CD4-positive, alpha-beta memory T cell (primary cell): ENCODE results near the gene CBX8. TPM values are rescaled to one million over a fixed set of nuclear protein-coding genes. Genes with fewer than 3 reads are reported as not detected.
A peak's percentile ranks its signal among the peaks of the same experiment; 100 is the strongest.

Experiments used
- CTCF ChIA-PET: fragments of 350-600 bp; sonication (Branson Sonifier 250); formaldehyde crosslinking; loops from one replicate; lab custom pipeline; 2021; ENCODE audit warnings: inconsistent platforms; ENCODE audit not compliant: partially characterized antibody; lab: Charles Lee
- POLR2A ChIA-PET: fragments of 350-600 bp; sonication (Branson Sonifier 250); formaldehyde crosslinking; loops from one replicate; lab custom pipeline; 2021; ENCODE audit not compliant: partially characterized antibody; lab: Charles Lee
- DNase-seq, 5 donors: peaks; one replicate each; pipeline versions ENCODE4 v3.0.0 to v3.0.0-alpha.2; 2020 to 2022; ENCODE audit warnings: mixed read lengths in 1 of 5
- H3K27ac ChIP-seq: one replicate; pipeline ENCODE4 v1.7.0; 2013; ENCODE audit warnings: low read depth, low read length
- H3K27me3 ChIP-seq: 2 replicates; pipeline ENCODE4 v1.7.0; 2013; ENCODE audit warnings: mild to moderate bottlenecking, low read length, moderate library complexity; ENCODE audit not compliant: insufficient read depth
- H3K36me3 ChIP-seq: 2 replicates; pipeline ENCODE4 v1.7.0; 2013; ENCODE audit warnings: mild to moderate bottlenecking, low read length, moderate library complexity; ENCODE audit not compliant: insufficient read depth
- H3K4me1 ChIP-seq: 2 replicates; pipeline ENCODE4 v1.7.0; 2013; ENCODE audit warnings: mild to moderate bottlenecking, low read length, moderate library complexity; ENCODE audit not compliant: insufficient read depth
- H3K4me3 ChIP-seq, 2 donors: one replicate each; pipeline ENCODE4 v1.7.0; 2013; ENCODE audit warnings: low read length in 2 of 2, mild to moderate bottlenecking in 1 of 2
- H3K9me3 ChIP-seq, 2 donors: one replicate each; pipeline ENCODE4 v1.7.0; 2013; ENCODE audit warnings: low read length in 2 of 2, control low read depth in 1 of 2; ENCODE audit not compliant: control insufficient read depth in 1 of 2
- H3K27ac Mint-ChIP-seq, 7 donors: one replicate each; pipeline ENCODE4 v1.8.0; 2020 to 2021; ENCODE audit warnings: mixed read lengths in 7 of 7, mild to moderate bottlenecking in 6 of 7, inconsistent platforms in 3 of 7, moderate library complexity in 3 of 7
- H3K27me3 Mint-ChIP-seq, 2 donors: one replicate each; pipeline ENCODE4 v1.8.0; 2020 to 2021; ENCODE audit warnings: mixed read lengths in 2 of 2
- H3K36me3 Mint-ChIP-seq, 2 donors: one replicate each; pipeline ENCODE4 v1.8.0; 2020 to 2021; ENCODE audit warnings: mixed read lengths in 2 of 2, inconsistent platforms in 1 of 2, mild to moderate bottlenecking in 1 of 2
- H3K4me1 Mint-ChIP-seq, 4 donors: one replicate each; pipeline ENCODE4 v1.8.0; 2020 to 2021; ENCODE audit warnings: mixed read lengths in 4 of 4, mild to moderate bottlenecking in 1 of 4
- H3K4me3 Mint-ChIP-seq, 8 donors: one replicate each; pipeline ENCODE4 v1.8.0; 2020 to 2021; ENCODE audit warnings: mixed read lengths in 8 of 8, mild to moderate bottlenecking in 7 of 8, moderate library complexity in 6 of 8, inconsistent platforms in 3 of 8
- H3K9me3 Mint-ChIP-seq, 8 donors: one replicate each; pipeline ENCODE4 v1.8.0; 2020 to 2021; ENCODE audit warnings: mixed read lengths in 8 of 8, mild to moderate bottlenecking in 5 of 8, inconsistent platforms in 3 of 8, moderate library complexity in 1 of 8
- intact Hi-C: fragments of 100-400 bp; cut with micrococcal nuclease; formaldehyde crosslinking; loops from one replicate; pipeline ENCODE4 v1.15.1; 2023
- polyA plus RNA-seq, 2 donors: library from polyadenylated mRNA; unstranded; fragments of 300-500 nt; fragmentation: Illumina TruSeq; gene quantifications; one replicate each; pipeline ENCODE4 v1.2.3, GENCODE V29; 2021
- total RNA-seq, 2 experiments: library from RNA; stranded (reverse); gene quantifications; one replicate each; pipeline ENCODE4 v1.2.3, GENCODE V29; 2021

Gene CBX8
- total and polyA plus RNA-seq, 4 experiments from 2014 or later: 0.29 to 4.1 (median 1.6) TPM

DNA sequence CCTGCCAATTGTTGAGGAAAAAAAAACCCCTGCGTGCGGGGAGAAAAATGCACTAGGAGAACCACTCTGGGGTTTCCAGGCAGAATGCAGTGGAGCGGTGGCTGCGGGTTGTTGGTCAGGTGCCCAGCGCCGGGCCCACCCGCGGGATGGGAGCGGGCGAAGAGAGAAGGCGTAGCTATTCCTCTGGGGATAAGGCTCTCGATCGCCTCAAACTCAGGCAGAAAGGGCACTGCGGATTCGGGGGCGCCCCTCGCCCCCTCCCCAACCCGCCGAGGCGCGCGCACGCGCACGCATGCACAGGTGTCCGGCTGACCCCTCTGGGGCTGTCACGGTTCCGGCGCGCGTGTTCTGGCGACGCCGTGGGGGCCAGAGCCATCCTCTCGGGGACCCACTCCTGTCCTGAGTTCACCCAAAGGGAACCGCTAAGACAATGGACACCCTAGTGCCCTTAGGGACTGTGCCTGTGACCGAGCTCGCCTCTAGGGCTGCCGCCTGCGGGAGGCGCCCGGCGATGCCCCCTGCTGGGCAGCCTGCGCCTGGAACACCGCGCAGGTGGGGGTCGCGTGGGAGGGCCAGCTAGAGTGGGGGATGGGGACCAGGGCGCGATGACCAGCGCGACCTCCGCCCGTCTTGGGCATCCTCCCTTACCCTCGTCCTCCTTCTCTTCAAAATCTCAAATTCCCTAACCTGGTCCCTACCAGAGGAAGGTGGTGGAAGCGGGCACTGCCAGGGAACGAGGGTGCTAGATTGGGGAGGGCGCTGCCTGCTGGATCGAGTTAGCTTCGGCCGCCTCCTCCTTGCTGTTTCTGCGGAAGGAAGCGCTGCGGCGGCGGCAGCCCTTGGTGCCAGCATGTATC, 14.4 kb upstream of the CBX8 start:
- H3K4me3 ChIP-seq: peak overlapping the region in 1 of 2 donors; percentile 3
- H3K4me1 Mint-ChIP-seq: peaks cover 14 to 42% (median 24%) of the 10 kb centered on the region in 4 donors
- peaks cover 46% of the 10 kb centered on the region for H3K4me1 ChIP-seq
- intact Hi-C loops: loop anchor here (2.0 to 10.0 kb wide), 3 partner anchors 28 to 181 kb away; partner anchors contain the start of gene CBX4
- H3K27me3 Mint-ChIP-seq: peaks cover 47 to 54% of the 10 kb centered on the region in 2 donors
- H3K27ac ChIP-seq: no peak overlapping the region
- H3K36me3 ChIP-seq: no peaks in the 10 kb centered on the region
- peaks cover 64% of the 10 kb centered on the region for H3K27me3 ChIP-seq
- H3K36me3 Mint-ChIP-seq: no peaks in the 10 kb centered on the region
- POLR2A ChIA-PET: interaction anchor here (1.3 to 32.1 kb wide), 4 partner anchors 10 to 65 kb away, joined by 3 to 503 read pairs (median 42); partner anchors contain the start of genes CBX4 and CBX8
- DNase-seq: peak in 1 of 5 donors; percentile 50
- CTCF ChIA-PET: interaction anchor here (1.0 to 2.0 kb wide), 8 partner anchors 15 to 186 kb away, joined by 3 to 6 read pairs (median 5); partner anchors contain the start of gene CBX8
- H3K9me3 Mint-ChIP-seq: peaks cover 0 to 7% (median 0%) of the 10 kb centered on the region in 8 donors
- peak overlapping the region in 7 of 8 donors; percentile 27 to 77 (median 63) for H3K4me3 Mint-ChIP-seq
- H3K27ac Mint-ChIP-seq: peak overlapping the region in 4 of 7 donors; percentile 72 to 88 (median 82)
- H3K9me3 ChIP-seq: no peaks in the 10 kb centered on the region

DNA sequence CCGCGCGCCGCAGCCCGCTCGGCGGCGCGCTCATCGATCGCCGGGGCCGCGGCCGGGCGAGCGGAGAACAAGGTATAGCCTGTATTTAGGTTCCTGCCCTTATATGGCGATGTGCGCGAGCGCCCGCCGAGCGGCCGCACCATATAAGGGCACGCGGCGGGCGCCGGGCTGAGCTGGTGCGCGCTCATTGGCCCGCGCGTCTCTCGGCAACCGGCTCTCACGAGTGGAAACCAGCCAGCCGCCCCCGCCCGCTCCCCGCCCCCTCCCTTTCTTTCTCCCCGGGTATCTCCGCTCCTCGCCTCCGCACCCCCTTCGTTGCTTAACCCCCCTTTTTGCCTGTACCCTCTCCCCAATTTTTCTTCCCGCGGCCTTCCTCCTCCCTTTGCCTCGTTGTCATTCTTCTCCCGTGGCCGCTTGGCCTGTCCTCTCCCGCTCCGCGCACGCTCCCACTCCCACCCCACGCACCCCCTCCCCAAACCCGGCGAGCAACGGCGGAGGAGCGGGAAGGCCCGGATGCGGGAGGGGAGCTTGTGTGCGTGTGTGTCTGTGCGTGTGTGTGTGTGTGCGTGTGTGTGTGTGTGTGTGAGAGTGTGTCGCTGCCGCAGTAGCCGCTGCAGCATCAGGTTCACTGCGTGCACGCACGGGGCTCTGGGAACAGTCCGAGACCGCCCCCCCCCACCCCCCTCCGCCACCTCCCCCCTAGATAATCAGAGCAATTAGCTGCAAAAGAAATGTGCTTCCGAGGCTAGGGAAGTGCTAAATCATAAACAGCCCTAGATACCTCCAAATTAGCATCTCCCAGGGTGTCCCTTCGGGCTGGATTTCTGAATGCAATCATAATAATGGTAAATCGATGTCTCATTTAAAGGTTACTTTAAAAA, 13.5 kb upstream of the CBX8 start:
- Mint-ChIP-seq H3K36me3 (peaks cover 0 to 5% of the 10 kb centered on the region in 2 donors), H3K9me3 (peaks cover 0 to 10% (median 0%) of the 10 kb centered on the region in 8 donors), H3K27ac (peak overlapping the region in 4 of 7 donors; percentile 51 to 88 (median 78)), H3K27me3 (peaks cover 50 to 56% of the 10 kb centered on the region in 2 donors), H3K4me1 (peaks cover 14 to 44% (median 25%) of the 10 kb centered on the region in 4 donors), H3K4me3 (peak overlapping the region in 6 of 8 donors; percentile 27 to 77 (median 51))
- Histone ChIP-seq H3K36me3 (no peaks in the 10 kb centered on the region), H3K9me3 (no peaks in the 10 kb centered on the region), H3K27me3 (peaks cover 69% of the 10 kb centered on the region), H3K4me1 (peaks cover 47% of the 10 kb centered on the region), H3K27ac (no peak overlapping the region), H3K4me3 (peak overlapping the region in 1 of 2 donors; percentile 35)
- DNase-seq: peak; percentile 68 to 84 (median 75)
- POLR2A ChIA-PET: interaction anchor here (1.8 to 32.1 kb wide), 3 partner anchors 11 to 27 kb away, joined by 5 to 503 read pairs (median 79); partner anchors contain the start of genes CBX4 and CBX8
- intact Hi-C loops: loop anchor here (1.0 to 10.0 kb wide), 4 partner anchors 13 to 182 kb away; partner anchors contain the start of genes CBX4 and CBX8
- CTCF ChIA-PET: interaction anchor here (1.0 to 2.0 kb wide), 6 partner anchors 16 to 182 kb away, joined by 3 to 6 read pairs (median 5); no protein-coding TSS in a partner anchor

DNA sequence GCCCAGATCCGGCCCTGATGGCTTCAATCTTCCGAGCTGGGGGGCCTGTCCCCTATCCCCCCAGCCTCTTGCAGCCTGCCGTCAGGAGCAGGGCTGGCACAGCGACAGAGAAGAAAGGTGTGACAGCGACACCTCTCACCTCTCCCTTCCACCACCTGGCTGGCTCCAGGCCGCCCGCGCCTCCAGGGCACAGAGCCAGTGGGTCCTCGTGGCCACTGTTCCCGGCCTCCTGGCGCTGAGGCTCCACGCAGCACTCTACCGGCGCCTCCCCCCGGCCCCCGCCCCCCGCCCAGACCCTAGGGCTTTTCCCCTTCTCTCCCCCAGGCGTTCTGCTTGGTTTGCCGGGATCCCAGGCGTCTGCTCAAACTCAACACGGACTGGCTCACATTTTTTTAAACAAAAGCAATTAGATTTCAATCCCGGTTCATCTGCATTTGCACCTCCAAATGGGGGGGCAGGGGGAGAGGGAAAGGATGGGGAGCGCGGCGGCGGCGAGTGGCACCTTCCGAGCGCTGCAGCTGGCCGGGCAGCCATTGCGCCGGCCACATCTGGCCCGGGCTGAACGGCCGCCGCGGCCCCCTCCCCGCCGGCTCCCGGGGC, 12.8 kb upstream of the CBX8 start:
- no peak for DNase-seq
- Mint-ChIP-seq H3K27ac (peak overlapping the region in 1 of 7 donors; percentile 84), H3K36me3 (peaks cover 0 to 5% of the 10 kb centered on the region in 2 donors), H3K4me3 (peak overlapping the region in 1 of 8 donors; percentile 36), H3K4me1 (peaks cover 15 to 50% (median 29%) of the 10 kb centered on the region in 4 donors), H3K9me3 (peaks cover 0 to 16% (median under 1%) of the 10 kb centered on the region in 8 donors), H3K27me3 (peaks cover 57 to 64% of the 10 kb centered on the region in 2 donors)
- ChIA-PET CTCF (interaction anchor here (1.0 to 1.5 kb wide), 2 partner anchors 25 to 158 kb away, joined by 3 read pairs; no protein-coding TSS in a partner anchor), POLR2A (interaction anchor here (10.4 to 32.1 kb wide), 2 partner anchors 11 to 28 kb away, joined by 79 to 503 read pairs; partner anchors contain the start of genes CBX4 and CBX8)
- Histone ChIP-seq H3K9me3 (no peaks in the 10 kb centered on the region), H3K27ac (no peak overlapping the region), H3K36me3 (no peaks in the 10 kb centered on the region), H3K4me3 (no peak overlapping the region), H3K27me3 (peaks cover 75% of the 10 kb centered on the region), H3K4me1 (peaks cover 47% of the 10 kb centered on the region)
- intact Hi-C loops: loop anchor here (1.0 to 10.0 kb wide), 4 partner anchors 12 to 183 kb away; partner anchors contain the start of genes CBX4 and CBX8

DNA sequence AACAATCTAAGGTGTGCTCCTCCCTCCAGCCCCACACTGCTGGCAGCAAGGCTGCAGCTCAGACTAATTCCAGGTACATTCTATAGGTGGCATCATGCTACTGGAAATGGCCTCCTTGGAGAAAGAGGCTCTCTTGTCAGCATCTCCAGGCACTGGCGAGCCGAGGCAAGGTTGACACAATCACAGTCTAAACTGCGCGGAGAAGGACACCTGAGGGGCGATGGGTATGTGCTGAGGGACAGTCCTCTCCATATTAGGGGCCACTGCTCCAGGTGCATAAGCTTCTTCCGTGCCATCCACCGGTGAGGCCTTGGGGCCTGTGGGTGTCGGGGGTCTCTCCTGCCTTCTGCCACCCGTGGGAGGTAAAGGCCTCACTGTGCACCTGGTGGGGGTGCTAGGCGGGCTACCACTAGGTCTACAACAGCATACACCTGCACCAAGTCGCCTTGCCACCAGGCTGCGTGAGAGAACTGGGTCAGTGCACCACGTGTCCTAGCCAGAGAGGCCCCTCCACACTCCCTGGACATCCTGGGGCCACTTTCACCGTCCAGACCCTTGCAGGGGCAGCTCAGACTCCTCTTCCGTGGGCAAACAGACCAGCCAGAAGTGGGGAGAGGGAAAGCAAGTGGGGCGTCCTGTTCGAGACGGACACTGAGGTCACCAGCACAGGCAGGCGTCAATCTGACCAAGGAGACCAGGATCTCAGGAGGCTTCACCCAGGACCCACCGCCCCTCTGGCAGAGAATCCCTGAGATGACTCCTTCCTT, 12.1 kb upstream of the CBX8 start:
- H3K9me3 ChIP-seq: no peaks in the 10 kb centered on the region
- intact Hi-C loops: no loop called here
- H3K4me1 Mint-ChIP-seq: peaks cover 14 to 49% (median 27%) of the 10 kb centered on the region in 4 donors
- peaks cover 0 to 20% (median 3%) of the 10 kb centered on the region in 8 donors for H3K9me3 Mint-ChIP-seq
- peaks cover 74% of the 10 kb centered on the region for H3K27me3 ChIP-seq
- H3K36me3 Mint-ChIP-seq: peaks cover 2 to 5% of the 10 kb centered on the region in 2 donors
- peaks cover 48% of the 10 kb centered on the region for H3K4me1 ChIP-seq
- no peak overlapping the region for H3K4me3 ChIP-seq
- ChIA-PET CTCF (interaction anchor here (0.8 to 1.5 kb wide), 4 partner anchors 10 to 159 kb away, joined by 3 to 4 read pairs (median 3); no protein-coding TSS in a partner anchor), POLR2A (interaction anchor here (10.4 to 32.1 kb wide), 2 partner anchors 10 to 28 kb away, joined by 79 to 503 read pairs; partner anchors contain the start of genes CBX4 and CBX8)
- peaks cover 57 to 62% of the 10 kb centered on the region in 2 donors for H3K27me3 Mint-ChIP-seq
- no peaks in the 10 kb centered on the region for H3K36me3 ChIP-seq
- no peak for DNase-seq
- peak overlapping the region in 3 of 7 donors; percentile 1 to 81 (median 57) for H3K27ac Mint-ChIP-seq
- H3K27ac ChIP-seq: no peak overlapping the region
- peak overlapping the region in 2 of 8 donors; percentile 30 to 36 for H3K4me3 Mint-ChIP-seq

DNA sequence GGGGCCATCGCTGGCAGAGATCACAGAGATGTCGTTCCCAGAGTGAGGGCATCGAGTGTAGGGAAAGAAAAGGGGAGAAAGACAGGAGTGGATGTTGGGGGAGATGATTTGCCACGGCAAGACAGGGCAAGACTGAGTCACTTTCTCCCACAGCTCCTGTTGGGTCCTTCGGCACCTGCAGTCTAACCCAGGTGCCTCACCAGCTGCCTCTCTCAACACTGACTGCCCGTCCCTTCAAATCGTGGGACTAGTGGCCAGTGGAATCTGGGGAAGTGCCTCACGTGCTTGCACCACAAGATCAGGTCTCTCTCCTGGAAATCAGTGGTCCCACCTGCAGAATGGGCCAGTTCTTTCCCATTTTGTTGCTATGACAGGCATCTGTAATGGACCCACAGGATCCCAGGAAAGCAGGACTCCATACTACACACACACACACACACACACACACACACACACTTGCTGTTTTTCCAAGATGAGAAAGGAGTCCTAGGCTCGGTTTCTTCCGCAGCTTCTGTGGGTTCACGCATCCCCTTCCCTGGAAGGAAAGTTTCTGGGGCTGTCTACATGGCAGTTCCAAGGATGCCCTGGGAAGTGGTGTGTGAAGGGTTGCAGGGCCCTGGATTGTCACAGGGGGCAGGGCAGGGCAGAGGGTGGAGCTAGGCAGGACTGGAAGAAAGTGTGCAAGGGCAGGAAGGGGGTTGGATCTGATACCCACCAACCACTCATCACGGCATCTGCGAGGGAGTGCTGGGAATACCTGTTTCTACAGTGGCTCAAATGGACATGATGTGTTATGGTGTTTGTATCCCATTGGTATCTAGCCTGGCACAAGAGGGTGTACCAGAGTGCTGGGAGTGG, 10.2 kb upstream of the CBX8 start:
- H3K9me3 ChIP-seq: no peaks in the 10 kb centered on the region
- POLR2A ChIA-PET: interaction anchor here (10.4 to 32.1 kb wide), 2 partner anchors 9 to 30 kb away, joined by 79 to 503 read pairs; partner anchors contain the start of genes CBX4 and CBX8
- peak overlapping the region in 1 of 8 donors; percentile 15 for H3K4me3 Mint-ChIP-seq
- peaks cover 85% of the 10 kb centered on the region for H3K27me3 ChIP-seq
- peak overlapping the region in 1 of 7 donors; percentile 81 for H3K27ac Mint-ChIP-seq
- H3K4me3 ChIP-seq: no peak overlapping the region
- no peak for DNase-seq
- peaks cover 2 to 5% of the 10 kb centered on the region in 2 donors for H3K36me3 Mint-ChIP-seq
- H3K4me1 Mint-ChIP-seq: peaks cover 12 to 47% (median 27%) of the 10 kb centered on the region in 4 donors
- peaks cover 0 to 30% (median 3%) of the 10 kb centered on the region in 8 donors for H3K9me3 Mint-ChIP-seq
- no peak overlapping the region for H3K27ac ChIP-seq
- H3K36me3 ChIP-seq: no peaks in the 10 kb centered on the region
- H3K4me1 ChIP-seq: peaks cover 52% of the 10 kb centered on the region
- H3K27me3 Mint-ChIP-seq: peaks cover 58 to 59% of the 10 kb centered on the region in 2 donors
- CTCF ChIA-PET: interaction anchor here (0.7 to 2.0 kb wide), 2 partner anchors 18 to 28 kb away, joined by 3 to 4 read pairs; no protein-coding TSS in a partner anchor
- intact Hi-C loops: no loop called here
